ENCODE measurements around the gene ICAM4. TPM values are rescaled to one million over a fixed set of nuclear protein-coding genes. Genes with fewer than 3 reads are reported as not detected.

Gene ICAM4
- total and polyA plus RNA-seq, 9 of the 15 experiments (the other 6 are each of a cell fraction or from before 2014, with no cell fraction given): 14.1 to 86.1 (median 29.6) TPM

GRCh38 chr19:10292206-10292788 lies 5.5 kb downstream of the ICAM4 start:
- peak overlapping the region; percentile 79 for H3K4me3 ChIP-seq
- ChIA-PET CTCF (ENCODE audit: low intra/inter-chr PET ratio) (no interaction called here), POLR2A (interaction anchor here (0.6 to 1.3 kb wide), 10 partner anchors 9 to 302 kb away, joined by 3 to 7 read pairs (median 3); partner anchors contain the start of genes ICAM1 and RAVER1)
- peak overlapping the region; percentile 35 for H2AFZ ChIP-seq (ENCODE audit: low read depth, low read length)
- intact Hi-C loops (cut with micrococcal nuclease): no loop called here
- peaks cover 12 to 85% of the 10 kb centered on the region in 2 experiments; a peak in 4 of 5 replicates for H3K4me1 ChIP-seq (replicated peaks in 1 of 2; ENCODE audit: control insufficient read depth in 2 of 2, insufficient read depth in 2 of 2, low read length in 2 of 2)
- H3K27ac ChIP-seq (ENCODE audit: extremely low read depth, low read depth, low read length): peak overlapping the region; percentile 96
- peak overlapping the region; percentile 91 to 99 for H3K9ac ChIP-seq (ENCODE audit: insufficient read depth in 1 of 2, low read depth in 2 of 2, low read length in 2 of 2)
- peak; percentile 84 to 98 (median 92) for DNase-seq (ENCODE audit: extremely low read depth in 1 of 4, low spot score in 3 of 4)
- no peaks in the 10 kb centered on the region; the same call in 1 of the 2 replicates for H4K20me1 ChIP-seq (replicated peaks; ENCODE audit: control insufficient read depth, insufficient read depth, low read length)
- H3K4me2 ChIP-seq (ENCODE audit: insufficient read depth, low read length): peak overlapping the region; percentile 99
- H3K9me3 ChIP-seq (replicated peaks; ENCODE audit: control insufficient read depth, insufficient read depth, low read depth, low read length): peaks cover 2% of the 10 kb centered on the region; the same call in 1 of the 2 replicates
- BruUV-seq (replicated peaks): no TSS peak
- H3K9me1 ChIP-seq (ENCODE audit: control insufficient read depth, insufficient read depth, low read length): no peaks in the 10 kb centered on the region
- WGBS (ENCODE audit: insufficient coverage, low coverage, missing lambda C conversion rate): 2% methylated on average over 37 of the region's 45 CpGs
- H3K27me3 ChIP-seq (ENCODE audit: control insufficient read depth in 2 of 2, insufficient read depth in 2 of 2, low read length in 2 of 2): no peaks in the 10 kb centered on the region
- peak; percentile 69 for ATAC-seq
- peak; percentile 95 for FAIRE-seq
- H3K36me3 ChIP-seq (ENCODE audit: control insufficient read depth, insufficient read depth, low read length): peaks cover 40% of the 10 kb centered on the region; the same call in 2 of the 3 replicates
- in situ Hi-C loops (cut with MboI): no loop called here
- H3K79me2 ChIP-seq (ENCODE audit: control insufficient read depth, insufficient read depth, low read length): peaks cover 81% of the 10 kb centered on the region
- 0 out of 4 replicates have a peak, but pooled peaks of 1 of the 2 experiments have one; percentile 13 for TF ChIP-seq ZNF639 (CRISPR knock-in tag; conservative IDR thresholded peaks at IDR 0.05 in 1 of 2, IDR thresholded peaks at IDR 0.05 in 1 of 2)
- TF ChIP-seq, protein P1, sequence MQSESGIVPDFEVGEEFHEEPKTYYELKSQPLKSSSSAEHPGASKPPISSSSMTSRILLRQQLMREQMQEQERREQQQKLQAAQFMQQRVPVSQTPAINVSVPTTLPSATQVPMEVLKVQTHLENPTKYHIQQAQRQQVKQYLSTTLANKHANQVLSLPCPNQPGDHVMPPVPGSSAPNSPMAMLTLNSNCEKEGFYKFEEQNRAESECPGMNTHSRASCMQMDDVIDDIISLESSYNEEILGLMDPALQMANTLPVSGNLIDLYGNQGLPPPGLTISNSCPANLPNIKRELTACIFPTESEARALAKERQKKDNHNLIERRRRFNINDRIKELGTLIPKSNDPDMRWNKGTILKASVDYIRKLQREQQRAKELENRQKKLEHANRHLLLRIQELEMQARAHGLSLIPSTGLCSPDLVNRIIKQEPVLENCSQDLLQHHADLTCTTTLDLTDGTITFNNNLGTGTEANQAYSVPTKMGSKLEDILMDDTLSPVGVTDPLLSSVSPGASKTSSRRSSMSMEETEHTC (IDR thresholded peaks at IDR 0.05): 0 out of 2 replicates have a peak, but pooled peaks have one; percentile 13
- TF ChIP-seq, protein P2, sequence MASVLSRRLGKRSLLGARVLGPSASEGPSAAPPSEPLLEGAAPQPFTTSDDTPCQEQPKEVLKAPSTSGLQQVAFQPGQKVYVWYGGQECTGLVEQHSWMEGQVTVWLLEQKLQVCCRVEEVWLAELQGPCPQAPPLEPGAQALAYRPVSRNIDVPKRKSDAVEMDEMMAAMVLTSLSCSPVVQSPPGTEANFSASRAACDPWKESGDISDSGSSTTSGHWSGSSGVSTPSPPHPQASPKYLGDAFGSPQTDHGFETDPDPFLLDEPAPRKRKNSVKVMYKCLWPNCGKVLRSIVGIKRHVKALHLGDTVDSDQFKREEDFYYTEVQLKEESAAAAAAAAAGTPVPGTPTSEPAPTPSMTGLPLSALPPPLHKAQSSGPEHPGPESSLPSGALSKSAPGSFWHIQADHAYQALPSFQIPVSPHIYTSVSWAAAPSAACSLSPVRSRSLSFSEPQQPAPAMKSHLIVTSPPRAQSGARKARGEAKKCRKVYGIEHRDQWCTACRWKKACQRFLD (CRISPR knock-in tag; IDR thresholded peaks at IDR 0.05): no peak
- TF ChIP-seq HNRNPH1 (optimal IDR thresholded peaks at IDR 0.05; ENCODE audit: low read depth, low read length): no peak
- TF ChIP-seq, protein P3, sequence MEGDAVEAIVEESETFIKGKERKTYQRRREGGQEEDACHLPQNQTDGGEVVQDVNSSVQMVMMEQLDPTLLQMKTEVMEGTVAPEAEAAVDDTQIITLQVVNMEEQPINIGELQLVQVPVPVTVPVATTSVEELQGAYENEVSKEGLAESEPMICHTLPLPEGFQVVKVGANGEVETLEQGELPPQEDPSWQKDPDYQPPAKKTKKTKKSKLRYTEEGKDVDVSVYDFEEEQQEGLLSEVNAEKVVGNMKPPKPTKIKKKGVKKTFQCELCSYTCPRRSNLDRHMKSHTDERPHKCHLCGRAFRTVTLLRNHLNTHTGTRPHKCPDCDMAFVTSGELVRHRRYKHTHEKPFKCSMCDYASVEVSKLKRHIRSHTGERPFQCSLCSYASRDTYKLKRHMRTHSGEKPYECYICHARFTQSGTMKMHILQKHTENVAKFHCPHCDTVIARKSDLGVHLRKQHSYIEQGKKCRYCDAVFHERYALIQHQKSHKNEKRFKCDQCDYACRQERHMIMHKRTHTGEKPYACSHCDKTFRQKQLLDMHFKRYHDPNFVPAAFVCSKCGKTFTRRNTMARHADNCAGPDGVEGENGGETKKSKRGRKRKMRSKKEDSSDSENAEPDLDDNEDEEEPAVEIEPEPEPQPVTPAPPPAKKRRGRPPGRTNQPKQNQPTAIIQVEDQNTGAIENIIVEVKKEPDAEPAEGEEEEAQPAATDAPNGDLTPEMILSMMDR (IDR thresholded peaks at IDR 0.05 in 2 of 3, conservative IDR thresholded peaks at IDR 0.05 in 1 of 3; ENCODE audit: insufficient read depth in 2 of 3, low read depth in 1 of 3, low read length in 3 of 3): no peak
- TF ChIP-seq GTF2F1 (IDR thresholded peaks at IDR 0.05; ENCODE audit: low read depth, low read length): no peak
- peak in 1 of 2 experiments; percentile 82; a peak in 1 of 4 replicates for TF ChIP-seq FOXK2 (conservative IDR thresholded peaks at IDR 0.05 in 1 of 2, IDR thresholded peaks at IDR 0.05 in 1 of 2; ENCODE audit: low read depth in 2 of 2)
- peak; percentile 8 for TF ChIP-seq MEIS2 (IDR thresholded peaks at IDR 0.05; ENCODE audit: partially characterized antibody)
- TF ChIP-seq ZNF232 (CRISPR knock-in tag; IDR thresholded peaks at IDR 0.05): no peak
- no peak for TF ChIP-seq MEF2D (tag; conservative IDR thresholded peaks at IDR 0.05; ENCODE audit: low read depth)
- TF ChIP-seq CBX3 (IDR thresholded peaks at IDR 0.05; ENCODE audit: borderline replicate concordance in 1 of 2, low read length in 2 of 2): no peak
- no peak for TF ChIP-seq BRCA1 (IDR thresholded peaks at IDR 0.05)
- no peak for TF ChIP-seq BRCA1 (CRISPR knock-in tag; IDR thresholded peaks at IDR 0.05)
- no peak; the same call in 1 of the 2 replicates for TF ChIP-seq CTBP1 (IDR thresholded peaks at IDR 0.05; ENCODE audit: borderline replicate concordance)
- TF ChIP-seq ZNF717 (CRISPR knock-in tag; IDR thresholded peaks at IDR 0.05): no peak
